Prostate gland (tissue), 2 donors: ENCODE measurements around the gene ACYP1. TPM values are rescaled to one million over a fixed set of nuclear protein-coding genes. Genes with fewer than 3 reads are reported as not detected.

ENCODE experiments used
- DNase-seq: peaks from one replicate; pipeline ENCODE4 v3.0.0-alpha.2; 2019; ENCODE audit warnings: low spot score
- H3K27ac ChIP-seq, 2 donors: fragments of 200-600 bp; sonication (generic); 2 replicates each; pipeline ENCODE4 v1.5.1; 2017 to 2019
- H3K27me3 ChIP-seq: fragments of 200-600 bp; sonication (generic); replicated peaks from 2 replicates; pipeline ENCODE4 v1.5.1; 2019; ENCODE audit not compliant: insufficient read depth
- H3K36me3 ChIP-seq, 2 donors: fragments of 200-600 bp; sonication (generic); 1 replicate in 1 of 2; 2 replicates in 1 of 2; pipeline versions ENCODE4 v1.5.1 to v1.8.1; 2017 to 2019
- H3K4me1 ChIP-seq: fragments of 200-600 bp; sonication (generic); replicated peaks from 2 replicates; pipeline ENCODE4 v1.5.1; 2019
- H3K4me3 ChIP-seq, 2 donors: fragments of 200-600 bp; sonication (generic); 2 replicates each; pipeline ENCODE4 v1.5.1; 2017 to 2019
- H3K9me3 ChIP-seq: fragments of 200-600 bp; sonication (generic); 2 replicates; pipeline ENCODE4 v1.5.1; 2017
- POLR2A ChIP-seq: fragments of 450-650 bp; IDR thresholded peaks from one replicate; pipeline ENCODE4 v1.6.1; 2016; ENCODE audit warnings: antibody characterized with exemption, mild to moderate bottlenecking
- POLR2AphosphoS5 ChIP-seq: sonication (generic); formaldehyde crosslinking; IDR thresholded peaks from one replicate; pipeline ENCODE4 v1.6.1; 2017; ENCODE audit warnings: antibody characterized with exemption
- WGBS: methylation state at CpG from one replicate; pipeline ENCODE4 v1.1.5; 2018; 5-methylcytosine and 5-hydroxymethylcytosine counted together
- intact Hi-C: fragments of 100-400 bp; cut with DNase I; formaldehyde crosslinking; loops from one replicate; pipeline ENCODE4 v1.14.2; 2022
- total RNA-seq, 2 donors: library from RNA; depleted of rRNA; stranded (reverse); fragments of >200 nt; gene quantifications; one replicate each; pipeline ENCODE4 v1.1.0, GENCODE V29; 2016
- TF ChIP-seq, protein P1 (sequence below), 4 experiments: fragments of 200-600 bp in 2 of 4; fragments of 450-650 bp in 2 of 4; sonication (generic) in 2 of 4; IDR thresholded peaks; 1 replicate in 3 of 4; 2 replicates in 1 of 4; pipeline ENCODE4 v1.5.1; 2016 to 2019; ENCODE audit warnings: antibody characterized with exemption in 4 of 4, mild to moderate bottlenecking in 2 of 4, moderate library complexity in 2 of 4

The ACYP1 gene
- total RNA-seq, 2 donors from 2014 or later, result 11.2 to 14.3 TPM

GRCh38 chr14:75049136-75049535, 14.7 kb downstream of the ACYP1 start:
- TF ChIP-seq POLR2AphosphoS5 (no peak), POLR2A (no peak)
- TF ChIP-seq, protein P1, sequence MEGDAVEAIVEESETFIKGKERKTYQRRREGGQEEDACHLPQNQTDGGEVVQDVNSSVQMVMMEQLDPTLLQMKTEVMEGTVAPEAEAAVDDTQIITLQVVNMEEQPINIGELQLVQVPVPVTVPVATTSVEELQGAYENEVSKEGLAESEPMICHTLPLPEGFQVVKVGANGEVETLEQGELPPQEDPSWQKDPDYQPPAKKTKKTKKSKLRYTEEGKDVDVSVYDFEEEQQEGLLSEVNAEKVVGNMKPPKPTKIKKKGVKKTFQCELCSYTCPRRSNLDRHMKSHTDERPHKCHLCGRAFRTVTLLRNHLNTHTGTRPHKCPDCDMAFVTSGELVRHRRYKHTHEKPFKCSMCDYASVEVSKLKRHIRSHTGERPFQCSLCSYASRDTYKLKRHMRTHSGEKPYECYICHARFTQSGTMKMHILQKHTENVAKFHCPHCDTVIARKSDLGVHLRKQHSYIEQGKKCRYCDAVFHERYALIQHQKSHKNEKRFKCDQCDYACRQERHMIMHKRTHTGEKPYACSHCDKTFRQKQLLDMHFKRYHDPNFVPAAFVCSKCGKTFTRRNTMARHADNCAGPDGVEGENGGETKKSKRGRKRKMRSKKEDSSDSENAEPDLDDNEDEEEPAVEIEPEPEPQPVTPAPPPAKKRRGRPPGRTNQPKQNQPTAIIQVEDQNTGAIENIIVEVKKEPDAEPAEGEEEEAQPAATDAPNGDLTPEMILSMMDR (IDR thresholded peaks at IDR 0.05), result no peak
- H3K36me3 ChIP-seq, result no peaks in the 10 kb centered on the region
- H3K27ac ChIP-seq, result no peak overlapping the region
- no peak for DNase-seq
- intact Hi-C loops, result no loop called here
- no peaks in the 10 kb centered on the region for H3K27me3 ChIP-seq
- 54% methylated on average over 5 of the region's 5 CpGs for WGBS
- peaks cover 3% of the 10 kb centered on the region for H3K4me1 ChIP-seq
- H3K4me3 ChIP-seq, result no peak overlapping the region
- no peaks in the 10 kb centered on the region for H3K9me3 ChIP-seq

GRCh38 chr14:75048101-75048500, 15.7 kb downstream of the ACYP1 start:
- Histone ChIP-seq H3K4me1 (peaks cover 3% of the 10 kb centered on the region), H3K27me3 (no peaks in the 10 kb centered on the region), H3K4me3 (no peak overlapping the region), H3K27ac (no peak overlapping the region), H3K36me3 (no peaks in the 10 kb centered on the region), H3K9me3 (no peaks in the 10 kb centered on the region)
- 83% methylated on average over 2 of the region's 2 CpGs for WGBS
- DNase-seq, result no peak
- TF ChIP-seq POLR2AphosphoS5 (no peak), POLR2A (no peak)
- TF ChIP-seq, protein P1 (IDR thresholded peaks at IDR 0.05), result no peak
- intact Hi-C loops, result no loop called here

DNA sequence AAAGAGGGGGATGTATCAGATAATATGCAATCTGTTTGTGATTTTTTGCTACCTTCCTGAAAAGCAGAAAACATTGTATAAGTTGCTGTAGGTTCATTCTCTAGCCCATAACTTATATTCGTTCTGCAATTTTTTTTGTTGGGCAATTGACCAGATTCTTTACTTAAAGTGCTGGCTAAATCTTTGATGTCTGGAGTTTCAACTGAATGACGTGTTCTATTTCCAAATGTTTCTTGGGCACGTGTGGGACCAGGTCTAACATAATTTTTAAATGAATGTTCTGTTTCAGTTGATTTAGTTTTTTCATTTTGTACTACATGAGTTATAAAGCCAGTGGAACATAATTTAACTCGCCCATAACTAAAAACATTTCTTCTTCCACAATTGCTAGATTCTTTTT, 16.3 kb downstream of the ACYP1 start:
- Histone ChIP-seq H3K27me3 (no peaks in the 10 kb centered on the region), H3K36me3 (no peaks in the 10 kb centered on the region), H3K4me3 (no peak overlapping the region), H3K4me1 (peaks cover 3% of the 10 kb centered on the region), H3K9me3 (no peaks in the 10 kb centered on the region), H3K27ac (no peak overlapping the region)
- TF ChIP-seq, protein P1 (IDR thresholded peaks at IDR 0.05), result no peak
- TF ChIP-seq POLR2A (no peak), POLR2AphosphoS5 (no peak)
- DNase-seq, result no peak
- WGBS, result 82% methylated on average over 4 of the region's 4 CpGs
- intact Hi-C loops, result no loop called here

DNA sequence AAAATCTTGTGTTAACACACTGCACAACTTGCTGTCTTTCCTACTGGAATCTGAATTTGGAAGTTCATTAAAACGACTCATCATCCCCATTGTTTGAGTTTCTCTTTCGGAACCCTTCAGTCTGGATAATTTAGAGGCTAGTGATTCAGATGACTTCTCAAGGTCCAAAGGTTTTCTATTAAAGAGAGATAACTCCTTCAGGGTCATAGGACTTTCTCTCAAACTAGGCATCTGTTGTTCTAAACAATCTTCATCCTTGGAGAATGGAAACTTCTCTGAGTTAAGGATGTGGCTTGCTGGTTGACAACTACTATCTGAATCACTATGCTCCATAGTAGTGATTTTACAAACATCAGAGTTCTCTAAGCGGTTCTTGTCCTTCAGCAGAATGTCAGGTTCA, 16.9 kb downstream of the ACYP1 start:
- no peaks in the 10 kb centered on the region for H3K27me3 ChIP-seq
- peaks cover 3% of the 10 kb centered on the region for H3K4me1 ChIP-seq
- intact Hi-C loops, result no loop called here
- 90% methylated on average over 3 of the region's 3 CpGs for WGBS
- H3K27ac ChIP-seq, result no peak overlapping the region
- H3K9me3 ChIP-seq, result no peaks in the 10 kb centered on the region
- no peak overlapping the region for H3K4me3 ChIP-seq
- TF ChIP-seq POLR2AphosphoS5 (no peak), POLR2A (no peak)
- TF ChIP-seq, protein P1 (IDR thresholded peaks at IDR 0.05), result no peak
- DNase-seq, result no peak
- H3K36me3 ChIP-seq, result no peaks in the 10 kb centered on the region

GRCh38 chr14:75046275-75046674, 17.5 kb downstream of the ACYP1 start:
- TF ChIP-seq POLR2A (no peak), POLR2AphosphoS5 (no peak)
- TF ChIP-seq, protein P1 (IDR thresholded peaks at IDR 0.05), result no peak
- H3K27ac ChIP-seq, result no peak overlapping the region
- H3K4me3 ChIP-seq, result no peak overlapping the region
- H3K27me3 ChIP-seq, result no peaks in the 10 kb centered on the region
- no peaks in the 10 kb centered on the region for H3K9me3 ChIP-seq
- DNase-seq, result no peak
- WGBS, result 96% methylated on average over 5 of the region's 5 CpGs
- intact Hi-C loops, result no loop called here
- H3K4me1 ChIP-seq, result peaks cover 3% of the 10 kb centered on the region
- no peaks in the 10 kb centered on the region for H3K36me3 ChIP-seq
